ENCODE results near the gene MOV10L1. TPM values are rescaled to one million over a fixed set of nuclear protein-coding genes. Genes with fewer than 3 reads are reported as not detected.
"Not testable (repeated sequence)": the region's sequence is repeated elsewhere in the genome, so short reads cannot be mapped to it uniquely, and the experiment has no call there.

Gene MOV10L1
- polyA plus RNA-seq, 1 donor, result 1.2 TPM

DNA sequence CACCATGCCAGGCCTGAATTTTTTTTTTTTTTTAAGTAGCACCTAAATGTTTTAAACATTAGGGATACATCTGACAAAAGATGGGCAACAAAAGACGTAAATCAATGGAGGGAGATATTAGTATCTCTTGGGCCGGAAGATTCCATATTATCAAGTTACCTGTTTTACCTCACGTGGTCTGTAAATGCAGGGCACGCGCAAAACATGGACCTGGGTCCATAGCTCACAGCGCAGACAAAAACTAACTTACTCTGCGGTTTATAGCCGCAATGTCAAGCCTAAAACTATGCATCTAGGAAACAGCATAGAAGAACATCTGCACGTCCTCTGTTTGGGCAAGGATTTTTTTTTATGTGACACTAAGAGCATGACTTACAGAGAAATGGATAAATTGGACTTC, 49.2 kb downstream of the MOV10L1 start:
- no peak for DNase-seq

DNA sequence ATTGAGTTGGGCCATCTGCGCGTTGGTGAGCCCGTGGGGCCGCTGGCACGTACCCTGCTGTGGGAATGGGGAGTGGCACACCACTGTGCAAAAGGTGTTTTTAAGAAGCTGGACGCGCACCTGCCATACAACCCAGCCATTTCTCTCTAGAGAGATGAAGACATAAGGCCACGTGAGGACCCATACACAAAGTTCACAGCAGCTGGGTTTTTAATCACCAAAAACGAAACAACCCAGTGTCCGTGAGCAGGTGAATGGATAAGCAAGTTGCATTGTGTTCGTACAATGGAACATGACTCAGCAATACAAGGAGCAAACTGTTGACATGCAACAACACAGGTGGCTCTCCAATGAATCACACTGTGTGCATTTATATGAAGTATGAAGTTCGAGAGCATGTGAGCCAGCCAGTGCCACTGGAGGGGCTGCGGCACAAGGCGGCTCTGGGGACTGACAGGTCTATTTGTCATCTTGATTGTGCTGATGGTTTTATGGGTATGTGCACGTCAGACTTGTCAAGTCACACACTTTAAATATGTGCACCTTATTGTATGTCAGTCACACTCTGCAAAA, 50.1 kb downstream of the MOV10L1 start:
- DNase-seq, result no peak

DNA sequence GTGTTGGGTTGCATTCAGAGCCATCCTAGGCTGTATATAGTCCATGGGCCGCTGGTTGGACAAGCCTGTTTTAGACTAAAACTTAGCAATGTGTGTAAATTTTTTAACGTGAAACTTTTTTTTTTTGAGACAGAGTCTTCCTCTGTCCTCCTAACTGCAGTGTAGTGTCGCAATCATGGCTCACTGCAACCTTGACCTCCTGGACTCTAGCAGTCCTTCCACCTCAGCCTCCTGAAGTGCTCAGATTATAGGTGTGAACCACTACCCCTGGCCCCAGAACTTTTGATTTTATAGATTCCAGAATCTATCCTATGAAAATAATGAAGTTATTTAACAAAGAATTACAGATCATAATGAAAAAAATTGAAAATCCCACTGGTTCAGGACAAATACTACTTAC, 50.8 kb downstream of the MOV10L1 start:
- DNase-seq, result no peak

DNA sequence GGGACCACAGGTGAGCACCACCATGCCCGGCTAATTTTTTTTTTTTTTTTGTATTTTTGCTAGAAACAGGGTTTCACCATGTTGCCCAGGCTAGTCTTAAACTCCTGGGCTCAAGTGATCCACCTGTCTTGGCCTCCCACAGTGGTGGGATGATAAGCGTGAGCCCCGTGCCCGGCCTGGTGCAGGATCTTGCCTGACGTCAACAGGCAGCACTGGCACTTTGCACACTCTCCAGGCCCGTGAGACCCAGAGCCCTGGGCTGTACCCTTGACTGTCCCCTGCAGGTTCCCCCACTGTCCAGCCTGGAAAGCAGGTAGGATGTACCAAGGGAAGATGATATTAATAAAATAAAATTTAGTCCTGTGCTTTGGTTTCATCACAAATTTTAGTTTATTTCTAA, 51.7 kb downstream of the MOV10L1 start:
- DNase-seq, result no peak

DNA sequence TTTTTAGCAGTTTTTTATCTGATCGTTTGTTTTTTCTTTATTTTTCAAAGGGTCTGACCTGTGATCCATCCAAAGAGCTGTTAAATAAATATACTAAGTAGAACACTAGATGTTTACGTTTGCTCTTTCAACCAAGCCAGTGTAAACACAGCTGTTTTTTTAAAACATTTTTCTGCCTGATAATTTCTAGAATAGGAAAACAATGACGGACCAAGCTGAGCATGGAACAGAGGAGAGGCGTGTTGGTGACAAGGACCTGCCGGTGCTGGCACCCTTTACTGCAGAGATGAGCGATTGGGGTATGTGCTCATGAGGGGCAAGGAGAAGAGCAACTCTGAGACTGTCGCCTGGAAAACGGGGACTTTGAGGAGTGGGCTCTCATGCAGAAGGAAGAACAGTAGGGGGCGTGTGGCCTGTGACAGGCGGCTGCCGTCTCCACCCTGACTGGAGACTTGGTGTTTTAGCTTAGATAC, 52.1 kb downstream of the MOV10L1 start:
- DNase-seq, result no peak

DNA sequence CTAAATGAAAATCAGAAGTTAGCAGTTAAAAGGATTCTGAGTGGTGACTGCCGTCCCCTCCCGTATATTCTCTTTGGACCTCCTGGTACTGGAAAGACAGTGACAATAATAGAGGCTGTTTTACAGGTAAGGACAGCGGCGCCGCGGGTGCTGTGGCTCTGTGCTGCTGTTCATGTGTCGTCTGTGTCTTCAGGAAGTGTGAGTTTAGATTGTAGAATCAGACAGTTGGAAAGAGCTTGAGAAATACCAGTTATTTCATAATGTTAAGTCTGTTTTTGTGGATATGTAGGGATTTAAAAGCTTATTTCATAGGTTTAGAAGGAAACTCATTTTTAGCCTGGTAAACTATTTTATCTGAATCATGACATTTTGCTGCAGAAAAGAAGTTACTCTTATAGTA, 53.3 kb downstream of the MOV10L1 start:
- DNase-seq, result no peak

DNA sequence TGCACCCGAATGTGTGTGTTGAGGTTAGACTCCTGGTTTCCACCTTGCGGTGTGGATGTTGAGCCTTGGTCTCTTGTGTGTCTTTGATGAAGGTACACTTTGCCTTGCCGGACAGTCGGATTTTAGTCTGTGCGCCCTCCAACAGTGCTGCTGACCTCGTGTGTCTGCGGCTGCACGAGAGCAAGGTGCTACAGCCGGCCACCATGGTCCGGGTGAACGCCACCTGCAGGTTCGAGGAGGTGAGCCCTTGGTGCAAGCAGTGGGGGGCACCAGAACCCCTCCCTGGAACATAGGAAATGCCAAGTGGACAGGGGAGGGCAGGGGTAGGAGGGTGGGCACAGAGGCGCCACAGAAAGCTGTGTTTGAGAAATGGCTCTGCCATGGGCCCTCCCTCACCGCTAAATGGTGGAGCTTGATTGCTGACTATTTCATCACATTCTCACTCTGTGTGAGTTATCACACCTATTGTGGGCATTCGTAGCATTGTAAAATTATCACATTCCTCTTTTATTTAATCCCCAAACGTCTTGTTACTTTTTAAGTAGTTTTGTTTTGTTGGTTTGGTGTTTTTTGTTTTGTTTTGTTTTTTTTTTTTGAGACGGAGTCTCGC, 54.3 kb downstream of the MOV10L1 start:
- no peak for DNase-seq

DNA sequence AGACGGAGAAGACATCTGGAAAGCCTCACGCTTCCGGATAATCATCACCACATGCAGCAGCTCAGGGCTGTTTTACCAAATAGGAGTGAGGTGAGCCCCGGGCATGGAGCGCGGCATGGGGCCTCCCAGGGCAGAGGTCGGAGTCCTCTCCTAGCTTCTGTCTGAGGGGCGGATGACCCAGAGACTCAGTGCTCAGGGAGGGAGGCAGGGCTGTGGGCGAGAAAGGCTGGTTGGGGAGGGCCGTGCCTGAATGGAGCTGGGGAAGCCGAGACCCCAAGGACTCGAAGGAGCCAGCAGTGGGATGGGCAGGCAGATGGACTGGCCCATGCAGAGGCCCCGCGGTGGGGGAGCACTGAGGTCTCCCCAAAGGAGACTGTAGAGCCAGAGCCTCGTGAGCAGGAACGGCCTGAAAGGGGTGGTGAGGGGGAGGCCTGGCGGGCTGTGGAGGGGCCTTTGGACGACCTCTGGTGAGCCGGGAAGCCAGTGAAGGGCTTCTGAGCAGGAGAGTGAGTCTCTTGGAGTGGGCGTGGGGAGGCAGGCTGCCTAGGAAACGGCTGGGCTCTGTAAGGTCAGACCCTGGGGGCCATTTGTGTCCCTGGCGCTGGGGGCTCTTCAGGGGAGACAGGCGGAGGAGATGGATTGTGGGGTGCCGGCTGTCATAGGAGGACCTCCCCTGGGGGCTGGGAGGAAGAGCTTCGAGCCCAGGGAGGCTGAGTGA, 56.1 kb downstream of the MOV10L1 start:
- no peak for DNase-seq

DNA sequence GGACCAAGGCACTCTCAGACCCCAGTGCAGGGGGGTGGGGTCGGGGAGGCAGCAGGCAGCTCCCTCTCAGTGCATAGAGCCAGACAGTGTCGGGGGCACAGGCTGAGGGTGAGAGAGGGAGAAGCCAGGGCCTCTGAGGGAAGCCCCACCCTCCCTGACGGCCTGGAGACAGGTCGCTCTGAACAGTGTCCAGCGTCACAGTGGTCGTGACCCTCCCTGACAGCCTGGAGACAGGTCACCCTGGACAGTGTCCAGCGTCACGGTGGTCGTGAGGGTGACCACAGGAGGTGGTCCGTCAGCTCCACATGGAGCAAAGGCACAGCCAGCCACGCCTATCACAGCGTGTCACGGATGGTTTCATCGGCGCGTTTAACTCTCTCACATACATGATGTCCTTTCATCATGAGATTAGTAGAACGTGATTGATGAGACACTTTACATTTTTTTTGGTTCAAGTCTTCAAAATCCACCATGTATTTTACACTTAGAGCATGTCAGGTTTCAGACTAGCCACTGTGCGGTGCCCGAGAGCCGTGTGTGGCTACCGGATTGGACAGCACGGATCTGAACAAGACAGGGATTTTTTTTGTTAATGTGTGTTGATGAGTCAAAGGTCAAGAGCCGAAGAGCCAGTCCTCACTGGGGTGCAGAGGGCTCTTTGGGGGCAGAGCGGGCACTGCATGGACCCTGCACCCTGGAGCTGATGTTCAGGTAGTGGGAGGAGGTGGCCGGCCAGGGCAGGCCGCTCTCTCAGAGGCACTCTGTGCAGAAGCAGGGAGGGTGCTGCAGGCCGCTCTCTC, 56.8 kb downstream of the MOV10L1 start:
- DNase-seq, result peak; percentile 51

DNA sequence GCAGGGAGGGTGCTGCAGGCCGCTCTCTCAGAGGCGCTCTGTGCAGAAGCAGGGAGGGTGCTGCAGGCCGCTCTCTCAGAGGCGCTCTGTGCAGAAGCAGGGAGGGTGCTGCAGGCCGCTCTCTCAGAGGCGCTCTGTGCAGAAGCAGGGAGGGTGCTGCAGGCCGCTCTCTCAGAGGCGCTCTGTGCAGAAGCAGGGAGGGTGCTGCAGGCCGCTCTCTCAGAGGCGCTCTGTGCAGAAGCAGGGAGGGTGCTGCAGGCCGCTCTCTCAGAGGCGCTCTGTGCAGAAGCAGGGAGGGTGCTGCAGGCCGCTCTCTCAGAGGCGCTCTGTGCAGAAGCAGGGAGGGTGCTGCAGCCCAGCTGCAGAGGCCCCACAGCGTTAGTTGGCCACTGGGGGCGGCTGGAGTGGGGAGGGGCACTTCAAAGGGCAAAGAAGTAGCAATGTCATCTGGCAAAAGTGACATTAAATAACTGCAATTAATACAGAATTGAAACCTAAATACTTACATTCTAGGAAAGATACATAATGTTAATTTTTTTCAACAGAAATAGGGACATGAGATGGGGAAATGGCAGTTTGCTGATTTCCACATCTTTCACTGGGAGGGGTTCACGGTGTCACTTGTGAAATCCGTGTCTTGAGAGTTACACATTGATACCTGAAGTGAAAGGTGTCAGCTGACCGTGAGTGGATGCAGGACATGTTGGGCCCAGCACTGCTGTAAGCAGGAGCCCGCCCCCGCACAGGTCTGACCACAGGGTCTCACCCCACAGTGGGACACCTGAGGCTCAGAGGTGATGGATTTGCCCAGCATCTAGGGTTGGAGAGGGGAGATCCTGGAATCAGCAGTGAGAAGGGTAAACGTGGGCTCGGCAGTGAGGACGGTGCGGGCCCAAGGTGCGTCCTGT, 57.7 kb downstream of the MOV10L1 start:
- DNase-seq, result not testable (repeated sequence)

DNA sequence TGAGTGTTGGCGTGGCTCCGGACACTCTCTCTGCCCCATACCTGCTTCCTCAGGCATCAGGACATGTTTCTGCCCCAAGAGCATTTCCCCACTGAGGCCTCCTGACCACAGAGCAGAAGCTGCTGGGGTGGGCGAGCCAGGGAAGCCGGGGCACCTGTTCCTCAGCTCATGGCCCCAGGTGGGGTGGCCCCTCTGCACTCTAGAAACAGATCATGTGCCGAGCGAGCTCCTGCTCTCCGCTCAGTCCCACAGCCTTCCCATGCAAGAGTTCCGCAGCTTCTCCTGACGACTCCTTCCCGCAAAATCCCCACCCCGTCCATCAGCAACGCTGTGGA, 58.3 kb downstream of the MOV10L1 start:
- no peak for DNase-seq

DNA sequence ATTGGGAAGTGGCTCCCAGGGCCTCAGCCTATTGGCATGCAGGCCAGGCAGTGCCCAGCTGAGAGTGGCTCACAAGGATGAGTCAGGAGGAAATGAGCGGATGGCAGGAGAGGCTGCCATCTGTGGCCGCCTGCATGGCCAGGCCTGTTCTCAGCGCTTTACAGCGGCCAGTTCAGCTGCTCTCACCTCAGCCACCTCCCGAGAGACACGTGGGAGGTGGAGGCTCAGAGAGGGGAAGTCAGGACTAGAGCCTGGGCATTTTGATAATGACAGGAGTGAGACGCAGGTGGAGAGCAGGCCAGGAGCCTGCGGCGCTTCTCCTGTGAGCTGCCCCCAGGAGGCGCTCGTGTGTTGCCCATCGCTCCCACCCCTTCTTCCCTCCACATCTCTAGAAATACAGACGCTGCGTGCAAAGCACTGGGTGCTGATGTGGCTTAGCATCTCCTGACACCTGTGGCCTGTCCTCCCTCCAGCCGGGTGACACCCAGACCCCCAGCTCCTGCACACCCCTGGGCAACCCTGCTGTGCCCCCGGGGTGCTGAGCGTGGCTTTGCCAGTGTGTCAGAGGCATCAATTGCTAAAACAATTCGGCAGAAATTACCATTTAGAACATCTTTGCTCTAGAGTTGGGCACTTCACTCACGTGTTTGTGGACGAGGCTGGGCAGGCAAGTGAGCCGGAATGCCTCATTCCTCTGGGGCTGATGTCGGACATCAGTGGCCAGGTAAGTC, 59.4 kb downstream of the MOV10L1 start:
- peak; percentile 20 for DNase-seq

DNA sequence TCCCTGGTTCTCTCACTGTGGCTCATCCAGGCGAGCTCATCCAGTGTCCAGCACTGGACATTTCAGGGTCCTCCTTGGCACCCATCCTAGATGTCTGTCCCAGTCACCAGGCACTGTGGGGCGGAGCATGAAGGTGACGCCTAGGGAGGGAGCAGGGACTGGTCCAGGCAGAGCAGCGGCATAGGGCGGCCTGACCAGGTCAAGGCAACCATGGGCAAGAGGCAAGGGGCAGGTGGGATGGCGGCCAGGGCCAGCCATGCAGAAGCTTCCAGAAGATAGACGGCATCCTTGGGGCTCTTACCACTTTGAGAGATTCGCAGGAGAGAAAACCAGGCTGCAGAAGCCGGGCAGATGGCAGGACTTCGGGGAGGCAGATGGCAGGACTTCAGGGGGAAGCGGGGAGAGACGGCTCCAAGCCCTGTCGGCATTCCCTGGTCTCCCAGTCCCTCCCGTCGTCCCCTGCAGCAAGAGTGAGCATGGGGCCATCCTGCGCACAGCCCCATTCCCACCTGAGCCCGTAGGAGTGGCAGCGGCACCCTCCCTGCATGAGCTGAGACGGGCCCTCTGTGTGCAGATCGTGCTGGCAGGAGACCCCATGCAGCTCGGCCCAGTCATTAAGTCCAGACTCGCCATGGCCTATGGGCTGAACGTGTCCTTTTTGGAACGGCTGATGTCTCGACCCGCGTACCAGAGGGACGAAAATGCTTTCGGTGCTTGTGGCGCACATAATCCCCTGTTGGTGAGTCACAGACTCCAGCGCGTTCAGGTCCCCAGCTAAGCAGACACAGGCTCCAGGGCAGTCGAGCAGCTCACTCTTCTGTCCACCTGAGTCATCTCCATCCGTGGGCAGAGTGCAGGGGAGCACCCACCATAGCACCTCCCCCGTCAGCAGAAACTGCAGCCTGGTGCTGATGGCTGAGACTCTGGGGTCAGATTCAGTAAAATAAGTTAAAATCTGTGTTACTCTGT, 60.6 kb downstream of the MOV10L1 start:
- DNase-seq, result no peak

DNA sequence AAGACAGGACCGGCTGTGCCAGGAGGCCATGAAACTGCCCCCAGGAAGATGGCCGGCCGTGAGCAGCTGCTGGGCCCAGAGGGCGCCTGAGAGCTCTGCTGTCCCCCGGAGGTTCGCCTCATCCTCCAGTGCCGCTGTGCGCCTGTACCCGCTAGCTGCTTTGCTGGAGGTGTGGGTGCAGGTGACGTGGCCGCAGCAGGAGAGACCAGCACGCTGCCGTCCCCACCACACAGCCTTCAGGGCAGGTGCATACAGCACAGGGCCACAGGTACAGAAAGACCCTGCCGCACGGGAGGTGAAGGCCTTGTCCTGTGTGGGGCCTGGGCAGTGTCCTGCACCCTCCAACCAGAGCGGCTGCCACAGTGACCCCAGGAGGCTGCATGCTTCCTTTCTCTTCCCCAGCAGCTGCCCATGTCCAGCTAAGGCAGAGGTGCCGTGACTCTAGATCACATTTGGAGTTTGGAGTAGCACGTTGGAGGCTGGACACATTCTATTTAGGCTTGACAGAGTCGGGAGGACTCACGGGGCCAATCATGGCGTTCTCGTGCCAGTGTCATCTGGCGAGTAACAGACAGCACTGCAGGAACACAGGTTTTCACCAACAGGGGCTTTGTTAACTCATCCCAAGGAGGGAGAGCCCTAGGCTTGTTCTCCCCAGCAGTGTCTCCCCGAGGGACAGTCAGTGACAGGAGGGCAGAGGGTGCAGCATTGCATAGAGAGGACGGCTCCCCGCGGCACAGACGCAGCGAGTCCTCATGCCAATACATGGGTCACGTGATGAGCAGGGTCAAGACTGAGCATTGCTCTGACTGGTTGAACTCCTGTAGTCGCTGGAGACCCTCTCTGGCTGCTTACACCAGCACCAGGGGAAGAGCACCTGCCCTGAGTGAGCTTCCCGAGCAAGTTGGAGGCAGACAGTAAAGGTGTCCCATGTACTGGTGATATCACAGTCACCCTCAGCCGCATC, 62.0 kb downstream of the MOV10L1 start:
- DNase-seq, result no peak

DNA sequence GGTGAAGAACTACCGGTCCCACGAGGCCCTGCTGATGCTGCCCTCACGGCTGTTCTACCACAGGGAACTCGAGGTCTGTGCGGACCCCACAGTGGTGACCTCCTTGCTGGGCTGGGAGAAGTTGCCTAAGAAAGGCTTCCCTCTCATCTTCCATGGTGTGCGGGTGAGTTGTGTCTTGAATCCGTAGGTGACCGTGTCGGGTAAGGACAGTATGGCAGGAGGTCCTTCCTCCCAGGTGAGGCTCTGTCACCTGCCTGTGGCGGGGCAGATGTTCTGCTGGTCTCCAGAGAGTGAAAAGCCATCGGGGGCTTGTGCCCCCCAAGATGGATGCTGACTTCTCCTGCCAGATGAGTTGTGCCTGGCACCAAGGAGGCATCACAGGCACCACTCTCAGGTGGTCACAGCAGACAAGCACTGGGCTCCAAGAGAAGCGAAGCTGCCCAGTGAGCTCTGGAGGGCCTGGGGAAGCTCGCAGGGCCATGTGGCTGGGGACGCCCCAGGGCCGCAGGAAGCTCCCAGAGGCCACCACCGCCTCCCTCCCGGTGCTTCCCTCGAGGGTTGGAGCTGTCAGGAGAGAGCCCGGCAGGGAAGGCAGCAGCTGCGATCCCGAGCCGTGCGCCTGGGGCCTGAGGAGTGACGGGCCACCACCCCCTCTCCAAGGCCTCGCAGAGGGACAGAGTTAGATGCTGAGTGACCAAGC, 63.4 kb downstream of the MOV10L1 start:
- no peak for DNase-seq

DNA sequence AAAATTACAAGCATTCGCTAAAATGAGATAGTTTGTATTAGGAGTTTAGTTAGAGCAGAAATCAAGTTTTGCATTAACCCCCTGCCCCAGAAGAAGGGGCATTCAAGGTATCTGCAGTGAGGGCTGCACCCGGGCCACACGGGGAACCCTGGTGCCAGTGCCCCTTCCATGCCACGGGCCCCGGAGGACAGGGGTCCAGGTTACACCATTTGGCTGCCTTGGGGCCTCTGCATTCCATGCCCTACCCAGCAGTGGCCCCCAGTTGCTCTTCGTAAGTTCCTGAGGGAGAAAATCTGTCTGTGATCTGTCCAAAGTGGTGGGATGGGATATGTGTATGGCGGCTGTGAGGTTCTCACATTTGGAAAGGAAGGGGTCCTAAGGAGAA, 63.9 kb downstream of the MOV10L1 start:
- no peak for DNase-seq

DNA sequence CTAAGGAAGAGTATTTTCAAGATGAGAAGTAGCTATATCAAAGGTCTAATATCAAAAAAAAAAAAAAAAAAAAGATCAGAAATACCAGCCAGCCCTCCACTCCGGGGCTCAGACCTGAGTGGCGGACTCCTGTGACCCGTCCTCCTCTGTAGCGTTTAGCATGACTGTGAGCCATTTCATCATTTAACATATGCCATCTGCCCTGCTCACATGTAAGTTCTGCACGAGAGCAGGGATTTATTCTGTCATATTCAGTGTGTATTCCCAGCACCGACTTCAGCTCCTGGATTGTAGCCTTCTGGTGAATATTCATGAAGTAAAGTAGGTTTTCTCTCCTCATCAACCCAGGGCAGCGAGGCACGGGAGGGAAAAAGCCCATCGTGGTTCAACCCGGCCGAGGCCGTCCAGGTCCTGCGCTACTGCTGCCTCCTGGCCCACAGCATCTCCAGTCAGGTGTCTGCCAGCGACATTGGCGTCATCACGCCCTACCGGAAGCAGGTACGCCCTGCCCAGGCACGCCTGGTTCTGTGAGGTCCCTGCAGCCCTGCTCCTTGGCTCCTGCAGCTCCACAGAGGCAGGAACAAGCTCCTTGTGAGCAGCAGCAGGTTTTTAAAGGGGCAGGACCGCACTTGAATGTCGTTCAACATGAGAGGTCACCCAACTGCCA, 68.0 kb downstream of the MOV10L1 start:
- DNase-seq, result no peak

Measured in left kidney (tissue), 2 donors.